Measurements from ENCODE around the gene GPR83. TPM values are rescaled to one million over a fixed set of nuclear protein-coding genes. Genes with fewer than 3 reads are reported as not detected.

The GPR83 gene
- total RNA-seq, 1 donor = not detected

DNA sequence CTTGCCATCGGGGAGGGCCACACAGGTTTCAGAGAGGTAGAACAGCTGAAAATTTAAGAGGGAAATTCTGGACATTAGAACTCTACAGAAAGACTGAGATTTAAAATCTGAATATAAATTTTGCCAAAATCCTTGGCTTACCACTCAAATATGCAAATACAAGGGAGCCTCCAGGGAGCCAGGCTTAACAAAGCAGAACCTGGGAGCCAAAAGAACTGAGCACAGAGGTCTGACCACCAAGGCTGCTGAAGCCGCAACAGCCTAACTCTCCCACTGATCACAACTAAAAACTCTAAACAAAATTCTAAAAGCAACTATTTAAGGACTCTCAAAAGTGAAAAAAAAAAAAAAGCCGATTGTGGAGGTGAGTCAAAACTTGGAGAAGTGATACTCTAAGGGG is 62.6 kb downstream of the GPR83 start:
- TF ChIP-seq, protein P1, sequence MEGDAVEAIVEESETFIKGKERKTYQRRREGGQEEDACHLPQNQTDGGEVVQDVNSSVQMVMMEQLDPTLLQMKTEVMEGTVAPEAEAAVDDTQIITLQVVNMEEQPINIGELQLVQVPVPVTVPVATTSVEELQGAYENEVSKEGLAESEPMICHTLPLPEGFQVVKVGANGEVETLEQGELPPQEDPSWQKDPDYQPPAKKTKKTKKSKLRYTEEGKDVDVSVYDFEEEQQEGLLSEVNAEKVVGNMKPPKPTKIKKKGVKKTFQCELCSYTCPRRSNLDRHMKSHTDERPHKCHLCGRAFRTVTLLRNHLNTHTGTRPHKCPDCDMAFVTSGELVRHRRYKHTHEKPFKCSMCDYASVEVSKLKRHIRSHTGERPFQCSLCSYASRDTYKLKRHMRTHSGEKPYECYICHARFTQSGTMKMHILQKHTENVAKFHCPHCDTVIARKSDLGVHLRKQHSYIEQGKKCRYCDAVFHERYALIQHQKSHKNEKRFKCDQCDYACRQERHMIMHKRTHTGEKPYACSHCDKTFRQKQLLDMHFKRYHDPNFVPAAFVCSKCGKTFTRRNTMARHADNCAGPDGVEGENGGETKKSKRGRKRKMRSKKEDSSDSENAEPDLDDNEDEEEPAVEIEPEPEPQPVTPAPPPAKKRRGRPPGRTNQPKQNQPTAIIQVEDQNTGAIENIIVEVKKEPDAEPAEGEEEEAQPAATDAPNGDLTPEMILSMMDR (IDR thresholded peaks at IDR 0.05; ENCODE audit: insufficient read depth, low read depth, low read length) = no peak
- no peak overlapping the region for H3K4me3 ChIP-seq (ENCODE audit: low read depth, low read length)
- DNase-seq (ENCODE audit: low read depth) = no peak

DNA sequence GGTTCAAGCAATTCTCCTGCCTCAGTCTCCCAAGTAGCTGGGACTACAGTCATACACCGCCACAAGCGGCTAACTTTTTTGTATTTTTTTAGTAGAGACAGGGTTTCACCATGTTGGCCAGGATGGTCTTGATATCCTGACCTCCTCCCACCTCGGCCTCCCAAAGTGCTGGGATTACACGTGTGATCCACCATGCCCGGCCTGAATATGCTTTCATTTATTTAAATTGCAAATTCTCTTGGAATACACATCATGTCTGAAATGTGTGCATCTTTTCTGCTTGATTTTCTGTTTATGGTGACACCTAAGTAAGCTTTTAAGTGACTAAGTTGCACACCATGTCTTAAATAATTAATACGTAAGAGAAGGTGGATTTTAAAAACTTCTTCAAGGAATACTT is 65.2 kb downstream of the GPR83 start:
- no peak overlapping the region for H3K4me3 ChIP-seq (ENCODE audit: low read depth, low read length)
- TF ChIP-seq, protein P1 (IDR thresholded peaks at IDR 0.05; ENCODE audit: insufficient read depth, low read depth, low read length) = no peak
- DNase-seq (ENCODE audit: low read depth) = no peak

DNA sequence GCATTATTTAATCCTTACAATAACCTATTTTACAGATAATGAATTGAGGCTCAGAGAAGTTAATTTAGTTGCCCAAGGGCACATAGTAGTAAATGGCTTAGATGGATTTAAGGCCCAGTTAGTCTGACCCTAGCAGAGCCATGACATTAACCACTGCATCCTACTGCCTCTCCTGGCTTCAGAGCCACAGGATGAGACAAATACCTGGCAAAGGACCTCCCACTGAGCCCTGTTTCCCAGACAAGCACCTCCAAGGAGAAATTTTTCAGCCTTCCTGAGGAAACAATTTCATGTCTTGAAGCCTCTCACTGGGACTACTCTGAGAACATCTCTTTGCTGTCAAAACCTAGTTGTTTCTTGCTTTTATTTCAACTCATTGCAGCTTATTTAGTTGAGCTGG is 68.4 kb downstream of the GPR83 start:
- DNase-seq (ENCODE audit: low read depth) = no peak
- TF ChIP-seq, protein P1 (IDR thresholded peaks at IDR 0.05; ENCODE audit: insufficient read depth, low read depth, low read length) = no peak
- no peak overlapping the region for H3K4me3 ChIP-seq (ENCODE audit: low read depth, low read length)

DNA sequence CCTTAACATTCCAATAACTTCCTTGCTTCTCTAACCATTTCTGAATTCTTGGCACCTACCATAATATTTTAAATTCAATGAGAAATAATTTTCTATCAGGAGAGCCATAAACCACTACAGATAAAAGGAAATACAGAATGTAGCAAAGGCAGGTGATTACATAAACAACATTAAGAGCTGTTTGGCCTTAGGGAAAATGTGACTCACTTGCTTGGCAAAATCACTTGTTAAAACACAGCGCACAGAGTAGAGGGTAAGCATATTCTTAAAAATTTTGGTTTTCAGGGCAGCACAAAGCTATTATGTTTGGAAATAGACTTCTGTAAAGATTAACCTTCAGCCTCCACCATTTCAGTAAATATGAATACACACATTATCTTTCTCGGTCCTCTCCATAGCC is 70.4 kb downstream of the GPR83 start:
- no peak overlapping the region for H3K4me3 ChIP-seq (ENCODE audit: low read depth, low read length)
- DNase-seq (ENCODE audit: low read depth) = peak; percentile 4
- TF ChIP-seq, protein P1 (IDR thresholded peaks at IDR 0.05; ENCODE audit: insufficient read depth, low read depth, low read length) = no peak

DNA sequence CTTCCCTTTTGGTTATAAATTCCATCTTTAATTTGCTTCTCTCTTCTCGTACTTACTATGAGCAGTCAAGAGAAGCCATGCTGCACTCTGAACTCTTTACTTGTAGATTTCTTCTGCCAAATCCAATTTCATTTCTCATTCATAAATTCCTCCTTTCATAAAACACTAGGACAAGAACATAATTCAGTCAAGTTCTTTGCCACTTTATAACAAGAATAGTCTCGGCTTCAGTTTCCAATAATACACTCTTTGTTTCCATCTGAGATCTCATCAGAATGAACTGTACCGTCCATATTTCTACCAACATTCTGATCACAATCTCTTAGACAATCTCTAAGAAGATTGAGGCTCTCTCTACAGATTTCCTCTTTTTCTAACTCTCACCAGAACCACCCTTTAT is 71.7 kb downstream of the GPR83 start:
- H3K4me3 ChIP-seq (ENCODE audit: low read depth, low read length) = no peak overlapping the region
- TF ChIP-seq, protein P1 (IDR thresholded peaks at IDR 0.05; ENCODE audit: insufficient read depth, low read depth, low read length) = no peak
- no peak for DNase-seq (ENCODE audit: low read depth)

DNA sequence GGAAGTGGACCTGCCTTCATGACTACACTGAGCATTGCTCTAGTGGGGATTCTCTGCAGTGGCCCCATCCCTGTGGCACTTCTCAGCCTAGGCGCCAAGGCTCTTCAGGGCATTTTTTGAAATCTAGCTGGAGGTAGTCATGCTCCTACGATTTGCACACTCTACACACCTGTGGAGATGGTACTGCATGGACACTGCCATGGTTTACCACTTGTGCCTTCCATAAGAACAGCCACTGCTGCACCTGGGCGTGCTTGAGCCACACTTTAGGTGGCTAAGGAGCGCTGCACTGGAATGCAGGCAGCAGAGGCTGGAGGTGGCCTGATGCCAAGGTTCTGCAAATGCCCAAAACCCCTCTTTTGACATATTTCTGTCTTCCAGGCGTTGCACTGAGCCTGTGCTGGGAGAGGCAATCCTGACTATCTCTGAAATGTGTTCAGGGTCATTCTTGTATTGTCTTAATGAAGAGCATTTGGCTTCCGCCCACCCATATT is 72.6 kb downstream of the GPR83 start:
- DNase-seq (ENCODE audit: low read depth) = no peak
- no peak overlapping the region for H3K4me3 ChIP-seq (ENCODE audit: low read depth, low read length)
- TF ChIP-seq, protein P1 (IDR thresholded peaks at IDR 0.05; ENCODE audit: insufficient read depth, low read depth, low read length) = no peak

Other genes with a start within 250 kb of the GPR83 start
- gene IZUMO1R, start 96.8 kb downstream of the GPR83 start, total RNA-seq = not detected in 2 replicates
- 10.0 and 11.7 TPM in 2 replicates for gene MRE11, start 92.4 kb upstream of the GPR83 start, total RNA-seq
- 11.0 and 14.2 TPM in 2 replicates for gene ANKRD49, start 92.6 kb upstream of the GPR83 start, total RNA-seq
- gene C11orf97, start 111.0 kb upstream of the GPR83 start, total RNA-seq = not detected in 2 replicates
- 4.3 and 4.5 TPM in 2 replicates for gene FUT4, start 142.5 kb upstream of the GPR83 start, total RNA-seq
- gene PIWIL4, start 165.9 kb upstream of the GPR83 start, total RNA-seq = 0.64 and 0.86 TPM in 2 replicates